Sigmoid colon (tissue), 4 donors: ENCODE data around the gene TRAF3IP1.

ENCODE experiments used
- CTCF ChIP-seq, 4 experiments: fragments of 450-650 bp in 3 of 4; fragments of 200-600 bp in 1 of 4; IDR thresholded peaks; one replicate each; pipeline ENCODE4 v1.5.1; 2016 to 2019; ENCODE audit warnings: antibody characterized with exemption in 4 of 4, mild to moderate bottlenecking in 3 of 4, moderate library complexity in 2 of 4
- EP300 ChIP-seq, 4 donors: sonication (generic); formaldehyde crosslinking; IDR thresholded peaks; one replicate each; pipeline ENCODE4 v1.6.1; 2017; ENCODE audit warnings: antibody characterized with exemption in 4 of 4
- POLR2A ChIP-seq, 2 donors: fragments of 450-650 bp; IDR thresholded peaks; one replicate each; pipeline ENCODE4 v1.6.1; 2016; ENCODE audit warnings: antibody characterized with exemption in 2 of 2, mild to moderate bottlenecking in 2 of 2, moderate library complexity in 2 of 2
- POLR2AphosphoS5 ChIP-seq, 4 donors: sonication (generic); formaldehyde crosslinking; IDR thresholded peaks; one replicate each; pipeline ENCODE4 v1.6.1; 2017; ENCODE audit warnings: antibody characterized with exemption in 4 of 4

DNA sequence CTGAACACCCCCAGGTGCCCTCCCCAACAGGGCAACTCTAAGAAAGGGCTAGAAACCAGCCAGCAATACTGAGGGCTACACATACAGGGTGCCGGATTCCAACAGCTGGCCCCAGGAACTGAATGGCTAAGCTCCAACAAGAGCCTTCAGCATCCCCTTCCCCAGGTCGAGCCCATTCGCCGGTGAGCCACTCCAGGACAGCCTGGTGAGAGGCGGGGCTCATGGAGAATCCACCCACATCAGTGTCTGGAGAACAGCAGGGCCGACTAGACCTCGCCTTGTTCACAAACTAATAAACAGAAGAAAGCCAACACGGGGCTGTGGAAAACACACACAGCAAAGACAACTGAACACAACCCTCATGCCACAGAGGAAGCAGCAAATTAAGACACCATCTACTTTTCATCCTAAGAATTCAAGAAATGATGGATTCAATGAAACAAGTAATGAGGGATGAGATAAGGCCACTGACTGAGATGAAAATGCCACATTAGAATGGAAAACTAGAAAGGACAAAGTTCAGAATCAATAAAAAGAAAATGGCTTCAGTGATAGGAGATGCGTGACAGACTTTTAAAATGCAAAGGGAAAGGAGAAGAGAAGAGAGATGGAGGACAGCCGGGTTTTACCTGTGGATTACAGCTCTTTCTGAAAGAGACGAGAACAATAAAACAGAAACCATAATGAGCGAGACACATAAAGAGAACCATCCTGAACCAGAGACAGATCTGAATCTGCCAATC, 40.1 kb upstream of the TRAF3IP1 start:
- TF ChIP-seq CTCF (IDR thresholded peaks at IDR 0.05) (no peak), EP300 (IDR thresholded peaks at IDR 0.05) (no peak), POLR2A (IDR thresholded peaks at IDR 0.05) (no peak), POLR2AphosphoS5 (IDR thresholded peaks at IDR 0.05) (no peak)
